Measurements from ENCODE around the gene RUSC2.

GRCh38 chr9:35488566-35489312 lies 1.2 kb upstream of the RUSC2 start:
- TF ChIP-seq, protein P1, sequence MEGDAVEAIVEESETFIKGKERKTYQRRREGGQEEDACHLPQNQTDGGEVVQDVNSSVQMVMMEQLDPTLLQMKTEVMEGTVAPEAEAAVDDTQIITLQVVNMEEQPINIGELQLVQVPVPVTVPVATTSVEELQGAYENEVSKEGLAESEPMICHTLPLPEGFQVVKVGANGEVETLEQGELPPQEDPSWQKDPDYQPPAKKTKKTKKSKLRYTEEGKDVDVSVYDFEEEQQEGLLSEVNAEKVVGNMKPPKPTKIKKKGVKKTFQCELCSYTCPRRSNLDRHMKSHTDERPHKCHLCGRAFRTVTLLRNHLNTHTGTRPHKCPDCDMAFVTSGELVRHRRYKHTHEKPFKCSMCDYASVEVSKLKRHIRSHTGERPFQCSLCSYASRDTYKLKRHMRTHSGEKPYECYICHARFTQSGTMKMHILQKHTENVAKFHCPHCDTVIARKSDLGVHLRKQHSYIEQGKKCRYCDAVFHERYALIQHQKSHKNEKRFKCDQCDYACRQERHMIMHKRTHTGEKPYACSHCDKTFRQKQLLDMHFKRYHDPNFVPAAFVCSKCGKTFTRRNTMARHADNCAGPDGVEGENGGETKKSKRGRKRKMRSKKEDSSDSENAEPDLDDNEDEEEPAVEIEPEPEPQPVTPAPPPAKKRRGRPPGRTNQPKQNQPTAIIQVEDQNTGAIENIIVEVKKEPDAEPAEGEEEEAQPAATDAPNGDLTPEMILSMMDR (IDR thresholded peaks at IDR 0.05) = no peak
- TF ChIP-seq POLR2A (IDR thresholded peaks at IDR 0.05) (no peak), POLR2AphosphoS5 (IDR thresholded peaks at IDR 0.05) (no peak)
